Testis (tissue), 3 donors: ENCODE results near the gene SMIM29. TPM values are rescaled to one million over a fixed set of nuclear protein-coding genes. Genes with fewer than 3 reads are reported as not detected.

Experiments used
- DNase-seq: peaks from one replicate; pipeline ENCODE4 v3.0.0-alpha.2; 2019
- H3K27ac ChIP-seq, 2 donors: fragments of 200-600 bp; sonication (generic); one replicate each; pipeline ENCODE4 v1.5.1; 2019
- H3K27me3 ChIP-seq: fragments of 200-600 bp; sonication (generic); one replicate; pipeline ENCODE4 v1.5.1; 2019
- H3K36me3 ChIP-seq: fragments of 200-600 bp; sonication (generic); one replicate; pipeline ENCODE4 v1.5.1; 2017; ENCODE audit warnings: low read depth; ENCODE audit errors: missing control alignments
- H3K4me1 ChIP-seq: fragments of 200-600 bp; sonication (generic); one replicate; pipeline ENCODE4 v1.5.1; 2019
- H3K4me3 ChIP-seq, 2 donors: fragments of 200-600 bp; sonication (generic); one replicate each; pipeline ENCODE4 v1.5.1; 2017 to 2019
- H3K9me3 ChIP-seq: fragments of 200-600 bp; sonication (generic); one replicate; pipeline ENCODE4 v1.5.1; 2017
- CTCF ChIP-seq, 3 experiments: fragments of 450-650 bp in 2 of 3; fragments of 200-600 bp in 1 of 3; sonication (generic) in 1 of 3; IDR thresholded peaks; one replicate each; pipeline ENCODE4 v1.5.1; 2016 to 2019; ENCODE audit warnings: antibody characterized with exemption in 3 of 3, mild to moderate bottlenecking in 2 of 3, moderate library complexity in 1 of 3
- POLR2A ChIP-seq: fragments of 450-650 bp; IDR thresholded peaks from one replicate; pipeline ENCODE4 v1.6.1; 2017; ENCODE audit warnings: antibody characterized with exemption, mild to moderate bottlenecking, moderate library complexity
- WGBS, 2 donors: methylation state at CpG; one replicate each; pipeline ENCODE4 v1.1.5; 2018; 5-methylcytosine and 5-hydroxymethylcytosine counted together
- intact Hi-C: fragments of 100-400 bp; cut with DNase I; formaldehyde crosslinking; loops from one replicate; pipeline ENCODE4 v1.15.1; 2023; ENCODE audit warnings: low total_unique reads
- polyA plus RNA-seq: library from polyadenylated mRNA; stranded (reverse); fragments of 350-450 nt; fragmentation: Illumina TruSeq; extraction: RNeasy Lipid Tissue Mini Kit (QIAGEN cat#74804); gene quantifications from one replicate; pipeline ENCODE4 v1.2.3, GENCODE V29; 2014; ENCODE audit warnings: low read depth, low replicate concordance; ENCODE audit not compliant: insufficient read depth
- total RNA-seq, 2 donors: library from RNA; depleted of rRNA; stranded (reverse); fragments of >200 nt; gene quantifications; one replicate each; pipeline ENCODE4 v1.2.3, GENCODE V29; 2016

The SMIM29 gene
- total and polyA plus RNA-seq, 3 donors from 2014 or later = 19.3 to 35.8 (median 27.6) TPM

GRCh38 chr6:34288581-34288980 lies 39.8 kb upstream of the SMIM29 start:
- H3K27me3 ChIP-seq = no peaks in the 10 kb centered on the region
- DNase-seq = no peak
- no peak for TF ChIP-seq CTCF (IDR thresholded peaks at IDR 0.05)
- TF ChIP-seq POLR2A = no peak
- H3K9me3 ChIP-seq = no peaks in the 10 kb centered on the region
- no peak overlapping the region for H3K27ac ChIP-seq
- intact Hi-C loops = no loop called here
- no peak overlapping the region for H3K4me3 ChIP-seq
- 61 to 71% methylated on average over 5 of the region's 5 CpGs for WGBS, 2 donors
- no peaks in the 10 kb centered on the region for H3K4me1 ChIP-seq
- H3K36me3 ChIP-seq = no peaks in the 10 kb centered on the region

GRCh38 chr6:34285448-34286164 lies 36.8 kb upstream of the SMIM29 start:
- DNase-seq = no peak
- Histone ChIP-seq H3K27me3 (no peaks in the 10 kb centered on the region), H3K4me1 (no peaks in the 10 kb centered on the region), H3K36me3 (no peaks in the 10 kb centered on the region), H3K27ac (no peak overlapping the region), H3K4me3 (no peak overlapping the region), H3K9me3 (no peaks in the 10 kb centered on the region)
- intact Hi-C loops = no loop called here
- WGBS, 2 donors = 74 to 80% methylated on average over 4 of the region's 4 CpGs
- no peak for TF ChIP-seq CTCF (IDR thresholded peaks at IDR 0.05)
- TF ChIP-seq POLR2A = no peak

GRCh38 chr6:34284563-34285447 lies 36.0 kb upstream of the SMIM29 start:
- Histone ChIP-seq H3K36me3 (no peaks in the 10 kb centered on the region), H3K9me3 (no peaks in the 10 kb centered on the region), H3K27me3 (no peaks in the 10 kb centered on the region), H3K4me3 (no peak overlapping the region), H3K27ac (no peak overlapping the region), H3K4me1 (no peaks in the 10 kb centered on the region)
- DNase-seq = no peak
- TF ChIP-seq CTCF (IDR thresholded peaks at IDR 0.05) (no peak), POLR2A (no peak)
- intact Hi-C loops = no loop called here
- WGBS, 2 donors = 67 to 79% methylated on average over 4 of the region's 4 CpGs

GRCh38 chr6:34281702-34282334 lies 33.0 kb upstream of the SMIM29 start:
- H3K9me3 ChIP-seq = no peaks in the 10 kb centered on the region

More at GRCh38 chr6:34281702-34282334, 33.0 kb upstream of the SMIM29 start:
- no peaks in the 10 kb centered on the region for H3K27me3 ChIP-seq
- intact Hi-C loops = no loop called here
- no peaks in the 10 kb centered on the region for H3K4me1 ChIP-seq
- whole genome bisulfite sequencing, 2 donors = 80 to 83% methylated on average over 6 of the region's 6 CpGs
- H3K27ac ChIP-seq = no peak overlapping the region
- TF ChIP-seq POLR2A (no peak), CTCF (IDR thresholded peaks at IDR 0.05) (no peak)
- no peaks in the 10 kb centered on the region for H3K36me3 ChIP-seq
- H3K4me3 ChIP-seq = no peak overlapping the region
- no peak for DNase-seq
